ENCODE results near the gene FBLN1. TPM values are rescaled to one million over a fixed set of nuclear protein-coding genes. Genes with fewer than 3 reads are reported as not detected.

The FBLN1 gene
- total and polyA plus RNA-seq, 2 of the 8 experiments (the other 6 are each of a cell fraction or from before 2014, with no cell fraction given): 159 to 168 TPM

- Histone ChIP-seq H3K4me2 (ENCODE audit: insufficient read depth in 1 of 2, low read depth in 2 of 2, low read length in 2 of 2) (no peak overlapping the region), H4K20me1 (replicated peaks in 1 of 2; ENCODE audit: control insufficient read depth in 1 of 2, insufficient read depth in 2 of 2, low read length in 2 of 2) (no peaks in the 10 kb centered on the region), H2BK120ac (replicated peaks; ENCODE audit: low read depth, low read length) (no peak overlapping the region), H3K79me2 (ENCODE audit: control insufficient read depth in 1 of 2, insufficient read depth in 2 of 2, low read length in 2 of 2) (no peaks in the 10 kb centered on the region), H2BK12ac (ENCODE audit: low read depth, low read length) (no peak overlapping the region), H3K23ac (ENCODE audit: insufficient read length) (no peak overlapping the region), H3K14ac (ENCODE audit: insufficient read length) (no peak overlapping the region), H3K9ac (replicated peaks in 1 of 4; ENCODE audit: extremely low read depth in 1 of 4, low read depth in 3 of 4, low read length in 3 of 4) (no peak overlapping the region), H3K23me2 (ENCODE audit: low read depth, low read length) (no peaks in the 10 kb centered on the region), H3K4me1 (replicated peaks in 1 of 4; ENCODE audit: control insufficient read depth in 3 of 4, insufficient read depth in 4 of 4, low read length in 3 of 4) (no peaks in the 10 kb centered on the region), H3K27ac (ENCODE audit: low read depth, low read length) (no peak overlapping the region), H3K79me1 (ENCODE audit: low read depth, low read length) (no peaks in the 10 kb centered on the region), H2AFZ (ENCODE audit: low read length) (no peak overlapping the region), H4K91ac (replicated peaks; ENCODE audit: insufficient read length, low read length) (no peak overlapping the region), H3K56ac (replicated peaks; ENCODE audit: insufficient read length, low read depth, low read length) (no peak overlapping the region), H3K4me3 (ENCODE audit: extremely low read depth in 1 of 4, insufficient read depth in 2 of 4, low read depth in 3 of 4, low read length in 4 of 4) (no peak overlapping the region), H2BK5ac (ENCODE audit: low read depth, low read length) (no peak overlapping the region), H2BK15ac (ENCODE audit: low read length) (no peak overlapping the region), H2BK20ac (ENCODE audit: low read length) (no peak overlapping the region), H3K36me3 (ENCODE audit: control insufficient read depth in 2 of 4, insufficient read depth in 4 of 4, low read length in 3 of 4) (0 out of 8 replicates have a peak, but pooled peaks cover 0 to 3% (median 0%) of the 10 kb centered on the region in 4 experiments), H4K8ac (ENCODE audit: extremely low read depth, insufficient read depth, low read length) (no peak overlapping the region), H3K18ac (ENCODE audit: extremely low read depth, low read length) (no peak overlapping the region; the same call in 1 of the 2 replicates), H3K27me3 (replicated peaks in 1 of 4; ENCODE audit: control insufficient read depth in 3 of 4, extremely low read depth in 1 of 4, insufficient read depth in 3 of 4, low read length in 3 of 4) (no peaks in the 10 kb centered on the region), H4K5ac (ENCODE audit: insufficient read length, low read depth, low read length) (no peak overlapping the region), H2AK5ac (ENCODE audit: low read depth, low read length) (no peak overlapping the region), H3K4ac (replicated peaks; ENCODE audit: insufficient read length, low read depth, low read length) (no peak overlapping the region), H3K9me3 (ENCODE audit: insufficient read depth in 2 of 2, low read depth in 1 of 2, low read length in 1 of 2) (no peaks in the 10 kb centered on the region)
- CTCF ChIA-PET (ENCODE audit: partially characterized antibody): interaction anchor here (0.6 to 0.9 kb wide), 2 partner anchors 135 to 142 kb away, joined by 3 read pairs; no protein-coding TSS in a partner anchor
- WGBS, 2 experiments (ENCODE audit: extremely low coverage in 1 of 2, insufficient coverage in 1 of 2, insufficient read length in 1 of 2, insufficient replicate concordance in 2 of 2, low coverage in 1 of 2, low lambda C conversion rate in 2 of 2, missing lambda C conversion rate in 1 of 2): 92% methylated on average over 27 of the region's 29 CpGs; no CpG with 5 or more reads in 1 of the 2 experiments
- FAIRE-seq (no peak), DNase-seq (ENCODE audit: low read depth in 1 of 2, low spot score in 2 of 2) (no peak)
- POLR2A ChIA-PET (ENCODE audit: partially characterized antibody): no interaction called here
Observed at GRCh38 chr22:45579806-45580725, 77.4 kb downstream of the FBLN1 start.

All from H1 (cell line).